T-helper 1 cell treated with Interleukin-12 subunit alpha and Interleukin-12 subunit beta and Interleukin-4 antibody, amounts not matched to agents 30 μg/mL and 1 μg/mL, for 36 hours (primary cell): ENCODE data around the gene DYNC1LI1.
A peak's percentile ranks its signal among the peaks of the same experiment; 100 is the strongest.

ENCODE experiments used
- H3K27ac Mint-ChIP-seq: one replicate; pipeline ENCODE4 v1.8.0; 2021; ENCODE audit warnings: mild to moderate bottlenecking, mixed read lengths
- H3K27me3 Mint-ChIP-seq: one replicate; pipeline ENCODE4 v1.8.0; 2021; ENCODE audit warnings: low read depth, mixed read lengths
- H3K36me3 Mint-ChIP-seq: one replicate; pipeline ENCODE4 v1.8.0; 2021; ENCODE audit warnings: low read depth, mixed read lengths
- H3K4me1 Mint-ChIP-seq: one replicate; pipeline ENCODE4 v1.8.0; 2021; ENCODE audit warnings: low read depth, mixed read lengths
- H3K4me3 Mint-ChIP-seq: one replicate; pipeline ENCODE4 v1.8.0; 2021; ENCODE audit warnings: mild to moderate bottlenecking, moderate library complexity, mixed read lengths
- H3K9me3 Mint-ChIP-seq: one replicate; pipeline ENCODE4 v1.8.0; 2021; ENCODE audit warnings: mixed read lengths

The DYNC1LI1 gene

GRCh38 chr3:32500231-32500630, 70.4 kb downstream of the DYNC1LI1 start:
- Mint-ChIP-seq H3K9me3 (no peaks in the 10 kb centered on the region), H3K4me3 (peak overlapping the region; percentile 12), H3K4me1 (peaks cover 30% of the 10 kb centered on the region), H3K36me3 (peaks cover 12% of the 10 kb centered on the region), H3K27me3 (peaks cover 4% of the 10 kb centered on the region), H3K27ac (no peak overlapping the region)

GRCh38 chr3:32499585-32499984, 71.1 kb downstream of the DYNC1LI1 start:
- Mint-ChIP-seq H3K36me3 (peaks cover 12% of the 10 kb centered on the region), H3K4me3 (no peak overlapping the region), H3K27me3 (no peaks in the 10 kb centered on the region), H3K4me1 (peaks cover 31% of the 10 kb centered on the region), H3K9me3 (no peaks in the 10 kb centered on the region), H3K27ac (no peak overlapping the region)

GRCh38 chr3:32498992-32499391, 71.7 kb downstream of the DYNC1LI1 start:
- Mint-ChIP-seq H3K4me3 (no peak overlapping the region), H3K36me3 (peaks cover 12% of the 10 kb centered on the region), H3K4me1 (peaks cover 32% of the 10 kb centered on the region)

GRCh38 chr3:32498252-32498651, 72.4 kb downstream of the DYNC1LI1 start:
- H3K27ac Mint-ChIP-seq, result no peak overlapping the region
- no peaks in the 10 kb centered on the region for H3K9me3 Mint-ChIP-seq
- no peaks in the 10 kb centered on the region for H3K27me3 Mint-ChIP-seq
- peaks cover 32% of the 10 kb centered on the region for H3K4me1 Mint-ChIP-seq
- H3K36me3 Mint-ChIP-seq, result peaks cover 12% of the 10 kb centered on the region
- no peak overlapping the region for H3K4me3 Mint-ChIP-seq

More at GRCh38 chr3:32498992-32499391, 71.7 kb downstream of the DYNC1LI1 start:
- no peak overlapping the region for H3K27ac Mint-ChIP-seq
- no peaks in the 10 kb centered on the region for H3K9me3 Mint-ChIP-seq
- no peaks in the 10 kb centered on the region for H3K27me3 Mint-ChIP-seq

- no peak overlapping the region for H3K4me3 Mint-ChIP-seq
- H3K36me3 Mint-ChIP-seq, result peaks cover 16% of the 10 kb centered on the region
- H3K27me3 Mint-ChIP-seq, result no peaks in the 10 kb centered on the region
- H3K9me3 Mint-ChIP-seq, result no peaks in the 10 kb centered on the region
- H3K27ac Mint-ChIP-seq, result no peak overlapping the region
- peaks cover 22% of the 10 kb centered on the region for H3K4me1 Mint-ChIP-seq
Observed at GRCh38 chr3:32495609-32496008, 75.0 kb downstream of the DYNC1LI1 start.

- no peaks in the 10 kb centered on the region for H3K27me3 Mint-ChIP-seq
- peaks cover 17% of the 10 kb centered on the region for H3K4me1 Mint-ChIP-seq
- H3K4me3 Mint-ChIP-seq, result no peak overlapping the region
- H3K9me3 Mint-ChIP-seq, result no peaks in the 10 kb centered on the region
- no peak overlapping the region for H3K27ac Mint-ChIP-seq
- peaks cover 17% of the 10 kb centered on the region for H3K36me3 Mint-ChIP-seq
Observed at GRCh38 chr3:32495085-32495484, 75.6 kb downstream of the DYNC1LI1 start.

GRCh38 chr3:32493437-32494414, 76.9 kb downstream of the DYNC1LI1 start:
- Mint-ChIP-seq H3K4me3 (no peak overlapping the region), H3K27me3 (no peaks in the 10 kb centered on the region), H3K4me1 (peaks cover 11% of the 10 kb centered on the region), H3K9me3 (no peaks in the 10 kb centered on the region), H3K36me3 (peaks cover 18% of the 10 kb centered on the region), H3K27ac (no peak overlapping the region)

- no peaks in the 10 kb centered on the region for H3K27me3 Mint-ChIP-seq
- peaks cover 9% of the 10 kb centered on the region for H3K4me1 Mint-ChIP-seq
Observed at GRCh38 chr3:32492684-32493436, 77.8 kb downstream of the DYNC1LI1 start.

GRCh38 chr3:32488474-32489008, 82.1 kb downstream of the DYNC1LI1 start:
- no peaks in the 10 kb centered on the region for H3K9me3 Mint-ChIP-seq
- peaks cover 12% of the 10 kb centered on the region for H3K4me1 Mint-ChIP-seq
- H3K36me3 Mint-ChIP-seq, result peaks cover 35% of the 10 kb centered on the region
- no peaks in the 10 kb centered on the region for H3K27me3 Mint-ChIP-seq
- H3K27ac Mint-ChIP-seq, result no peak overlapping the region
- no peak overlapping the region for H3K4me3 Mint-ChIP-seq

More at GRCh38 chr3:32492684-32493436, 77.8 kb downstream of the DYNC1LI1 start:
- H3K36me3 Mint-ChIP-seq, result peaks cover 24% of the 10 kb centered on the region
- H3K4me3 Mint-ChIP-seq, result no peak overlapping the region
- H3K9me3 Mint-ChIP-seq, result no peaks in the 10 kb centered on the region
- no peak overlapping the region for H3K27ac Mint-ChIP-seq

GRCh38 chr3:32487781-32488473, 82.7 kb downstream of the DYNC1LI1 start:
- Mint-ChIP-seq H3K4me3 (no peak overlapping the region), H3K4me1 (peaks cover 12% of the 10 kb centered on the region), H3K27me3 (no peaks in the 10 kb centered on the region), H3K9me3 (no peaks in the 10 kb centered on the region), H3K36me3 (peaks cover 35% of the 10 kb centered on the region), H3K27ac (no peak overlapping the region)

GRCh38 chr3:32484436-32484835, 86.2 kb downstream of the DYNC1LI1 start:
- H3K4me1 Mint-ChIP-seq, result peaks cover 22% of the 10 kb centered on the region
- no peaks in the 10 kb centered on the region for H3K27me3 Mint-ChIP-seq
- no peaks in the 10 kb centered on the region for H3K9me3 Mint-ChIP-seq
- no peak overlapping the region for H3K27ac Mint-ChIP-seq
- H3K36me3 Mint-ChIP-seq, result peaks cover 50% of the 10 kb centered on the region
- no peak overlapping the region for H3K4me3 Mint-ChIP-seq

- Mint-ChIP-seq H3K4me1 (peaks cover 22% of the 10 kb centered on the region), H3K4me3 (no peak overlapping the region), H3K36me3 (peaks cover 55% of the 10 kb centered on the region), H3K9me3 (no peaks in the 10 kb centered on the region), H3K27ac (no peak overlapping the region), H3K27me3 (no peaks in the 10 kb centered on the region)
Observed at GRCh38 chr3:32483772-32484171, 86.9 kb downstream of the DYNC1LI1 start.

- Mint-ChIP-seq H3K9me3 (no peaks in the 10 kb centered on the region), H3K27ac (no peak overlapping the region), H3K27me3 (no peaks in the 10 kb centered on the region), H3K4me1 (peaks cover 18% of the 10 kb centered on the region), H3K36me3 (peaks cover 57% of the 10 kb centered on the region), H3K4me3 (no peak overlapping the region)
Observed at GRCh38 chr3:32482693-32483092, 88.0 kb downstream of the DYNC1LI1 start.
